HepG2 (cell line): ENCODE measurements around the gene TEX12. TPM values are rescaled to one million over a fixed set of nuclear protein-coding genes. Genes with fewer than 3 reads are reported as not detected.

Experiments used
- ISX ChIP-seq: sonication (generic); formaldehyde crosslinking; conservative IDR thresholded peaks from 2 replicates; pipeline ENCODE4 v1.5.0; 2020; ENCODE audit warnings: missing genetic modification reagents
- MEIS1 ChIP-seq: sonication (generic); formaldehyde crosslinking; IDR thresholded peaks from 2 replicates; pipeline ENCODE4 v1.9.0; 2021; ENCODE audit warnings: mild to moderate bottlenecking, missing genetic modification reagents, moderate library complexity, borderline replicate concordance
- SPEN ChIP-seq: sonication (generic); formaldehyde crosslinking; IDR thresholded peaks from 2 replicates; pipeline ENCODE4 v1.5.1; 2020; ENCODE audit warnings: low read depth, mild to moderate bottlenecking, missing genetic modification reagents
- ZNF543 ChIP-seq: sonication (generic); formaldehyde crosslinking; IDR thresholded peaks from 2 replicates; pipeline ENCODE4 v1.4.0; 2020; ENCODE audit warnings: mild to moderate bottlenecking, missing genetic modification reagents
- ZNF839 ChIP-seq: sonication (generic); formaldehyde crosslinking; IDR thresholded peaks from 2 replicates; pipeline ENCODE4 v1.4.0; 2020; ENCODE audit warnings: missing genetic modification reagents, mild to moderate bottlenecking, borderline replicate concordance
- polyA plus RNA-seq, 8 experiments: library from polyadenylated mRNA; depleted of rRNA in 3 of 8; stranded (reverse) in 7 of 8; unstranded in 1 of 8; fragments of >200 nt; fragmentation: Illumina TruSeq in 4 of 8; extraction: Trizol in 4 of 8; gene quantifications; 2 replicates each; pipeline versions ENCODE4 v1.2.1 to v1.2.3, GENCODE V29; 2011 to 2016; ENCODE audit warnings: low read depth in 4 of 8, missing spikeins in 1 of 8, mixed read lengths in 1 of 8; ENCODE audit not compliant: insufficient read depth in 1 of 8
- total RNA-seq, 5 experiments: library from RNA; depleted of rRNA; stranded (reverse); fragments of >200 nt; fragmentation: Illumina TruSeq; extraction: Trizol; gene quantifications; 2 replicates each; pipeline ENCODE4 v1.2.3, GENCODE V29; 2016; ENCODE audit warnings: low read depth in 1 of 5
- TF ChIP-seq, protein P1 (sequence below): sonication (generic); formaldehyde crosslinking; IDR thresholded peaks from 2 replicates; pipeline ENCODE4 v1.4.0; 2020; ENCODE audit warnings: missing genetic modification reagents
- TF ChIP-seq, protein P2 (sequence below): sonication (generic); formaldehyde crosslinking; IDR thresholded peaks from one replicate; pipeline ENCODE4 v1.5.1; 2020; ENCODE audit warnings: mild to moderate bottlenecking, missing genetic modification reagents; ENCODE audit errors: not compliant biosample characterization

Gene TEX12
- total and polyA plus RNA-seq, 2 of the 13 experiments (the other 11 are each of a cell fraction or from before 2014, with no cell fraction given) = not detected

DNA sequence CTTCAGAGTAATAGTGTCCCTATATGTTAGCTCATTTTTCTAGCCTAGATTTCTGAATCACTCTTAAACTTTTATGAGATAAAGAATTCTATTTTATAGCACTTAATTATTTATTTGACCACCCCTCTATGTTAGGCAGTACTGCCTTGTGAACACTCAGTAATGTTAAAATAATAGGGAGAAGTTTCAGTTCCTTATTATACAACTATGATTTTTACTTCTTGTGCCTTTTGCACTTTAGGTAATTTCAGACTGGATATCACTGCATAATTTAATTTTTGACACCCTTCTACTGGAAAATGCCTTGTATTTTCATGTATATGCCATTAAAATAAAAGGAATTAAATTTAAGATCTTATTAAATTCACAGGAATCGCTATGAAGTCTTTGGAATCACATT lies 11.3 kb downstream of the TEX12 start (continued):
- TF ChIP-seq, protein P1, sequence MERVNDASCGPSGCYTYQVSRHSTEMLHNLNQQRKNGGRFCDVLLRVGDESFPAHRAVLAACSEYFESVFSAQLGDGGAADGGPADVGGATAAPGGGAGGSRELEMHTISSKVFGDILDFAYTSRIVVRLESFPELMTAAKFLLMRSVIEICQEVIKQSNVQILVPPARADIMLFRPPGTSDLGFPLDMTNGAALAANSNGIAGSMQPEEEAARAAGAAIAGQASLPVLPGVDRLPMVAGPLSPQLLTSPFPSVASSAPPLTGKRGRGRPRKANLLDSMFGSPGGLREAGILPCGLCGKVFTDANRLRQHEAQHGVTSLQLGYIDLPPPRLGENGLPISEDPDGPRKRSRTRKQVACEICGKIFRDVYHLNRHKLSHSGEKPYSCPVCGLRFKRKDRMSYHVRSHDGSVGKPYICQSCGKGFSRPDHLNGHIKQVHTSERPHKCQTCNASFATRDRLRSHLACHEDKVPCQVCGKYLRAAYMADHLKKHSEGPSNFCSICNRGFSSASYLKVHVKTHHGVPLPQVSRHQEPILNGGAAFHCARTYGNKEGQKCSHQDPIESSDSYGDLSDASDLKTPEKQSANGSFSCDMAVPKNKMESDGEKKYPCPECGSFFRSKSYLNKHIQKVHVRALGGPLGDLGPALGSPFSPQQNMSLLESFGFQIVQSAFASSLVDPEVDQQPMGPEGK (CRISPR knock-in tag) = no peak
- TF ChIP-seq MEIS1 (CRISPR knock-in tag) = no peak
- TF ChIP-seq, protein P2, sequence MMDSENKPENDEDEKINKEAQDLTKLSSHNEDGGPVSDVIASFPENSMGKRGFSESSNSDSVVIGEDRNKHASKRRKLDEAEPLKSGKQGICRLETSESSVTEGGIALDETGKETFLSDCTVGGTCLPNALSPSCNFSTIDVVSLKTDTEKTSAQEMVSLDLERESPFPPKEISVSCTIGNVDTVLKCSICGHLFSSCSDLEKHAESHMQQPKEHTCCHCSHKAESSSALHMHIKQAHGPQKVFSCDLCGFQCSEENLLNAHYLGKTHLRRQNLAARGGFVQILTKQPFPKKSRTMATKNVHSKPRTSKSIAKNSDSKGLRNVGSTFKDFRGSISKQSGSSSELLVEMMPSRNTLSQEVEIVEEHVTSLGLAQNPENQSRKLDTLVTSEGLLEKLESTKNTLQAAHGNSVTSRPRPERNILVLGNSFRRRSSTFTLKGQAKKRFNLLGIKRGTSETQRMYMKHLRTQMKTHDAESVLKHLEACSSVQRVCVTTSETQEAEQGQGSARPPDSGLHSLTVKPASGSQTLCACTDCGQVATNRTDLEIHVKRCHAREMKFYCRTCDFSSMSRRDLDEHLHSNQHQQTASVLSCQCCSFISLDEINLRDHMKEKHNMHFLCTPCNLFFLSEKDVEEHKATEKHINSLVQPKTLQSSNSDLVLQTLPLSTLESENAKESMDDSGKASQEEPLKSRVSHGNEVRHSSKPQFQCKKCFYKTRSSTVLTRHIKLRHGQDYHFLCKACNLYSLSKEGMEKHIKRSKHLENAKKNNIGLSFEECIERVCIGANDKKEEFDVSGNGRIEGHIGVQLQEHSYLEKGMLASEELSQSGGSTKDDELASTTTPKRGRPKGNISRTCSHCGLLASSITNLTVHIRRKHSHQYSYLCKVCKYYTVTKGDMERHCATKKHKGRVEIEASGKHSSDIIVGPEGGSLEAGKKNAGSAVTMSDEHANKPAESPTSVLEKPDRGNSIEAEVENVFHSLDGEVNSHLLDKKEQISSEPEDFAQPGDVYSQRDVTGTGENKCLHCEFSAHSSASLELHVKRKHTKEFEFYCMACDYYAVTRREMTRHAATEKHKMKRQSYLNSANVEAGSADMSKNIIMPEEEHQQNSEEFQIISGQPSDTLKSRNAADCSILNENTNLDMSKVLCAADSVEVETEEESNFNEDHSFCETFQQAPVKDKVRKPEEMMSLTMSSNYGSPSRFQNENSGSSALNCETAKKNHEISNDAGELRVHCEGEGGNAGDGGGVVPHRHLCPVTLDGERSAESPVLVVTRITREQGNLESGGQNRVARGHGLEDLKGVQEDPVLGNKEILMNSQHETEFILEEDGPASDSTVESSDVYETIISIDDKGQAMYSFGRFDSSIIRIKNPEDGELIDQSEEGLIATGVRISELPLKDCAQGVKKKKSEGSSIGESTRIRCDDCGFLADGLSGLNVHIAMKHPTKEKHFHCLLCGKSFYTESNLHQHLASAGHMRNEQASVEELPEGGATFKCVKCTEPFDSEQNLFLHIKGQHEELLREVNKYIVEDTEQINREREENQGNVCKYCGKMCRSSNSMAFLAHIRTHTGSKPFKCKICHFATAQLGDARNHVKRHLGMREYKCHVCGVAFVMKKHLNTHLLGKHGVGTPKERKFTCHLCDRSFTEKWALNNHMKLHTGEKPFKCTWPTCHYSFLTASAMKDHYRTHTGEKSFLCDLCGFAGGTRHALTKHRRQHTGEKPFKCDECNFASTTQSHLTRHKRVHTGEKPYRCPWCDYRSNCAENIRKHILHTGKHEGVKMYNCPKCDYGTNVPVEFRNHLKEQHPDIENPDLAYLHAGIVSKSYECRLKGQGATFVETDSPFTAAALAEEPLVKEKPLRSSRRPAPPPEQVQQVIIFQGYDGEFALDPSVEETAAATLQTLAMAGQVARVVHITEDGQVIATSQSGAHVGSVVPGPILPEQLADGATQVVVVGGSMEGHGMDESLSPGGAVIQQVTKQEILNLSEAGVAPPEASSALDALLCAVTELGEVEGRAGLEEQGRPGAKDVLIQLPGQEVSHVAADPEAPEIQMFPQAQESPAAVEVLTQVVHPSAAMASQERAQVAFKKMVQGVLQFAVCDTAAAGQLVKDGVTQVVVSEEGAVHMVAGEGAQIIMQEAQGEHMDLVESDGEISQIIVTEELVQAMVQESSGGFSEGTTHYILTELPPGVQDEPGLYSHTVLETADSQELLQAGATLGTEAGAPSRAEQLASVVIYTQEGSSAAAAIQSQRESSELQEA = no peak
- no peak for TF ChIP-seq ZNF839 (CRISPR knock-in tag)
- TF ChIP-seq SPEN (CRISPR knock-in tag) = no peak
- no peak for TF ChIP-seq ZNF543 (CRISPR knock-in tag)
- no peak for TF ChIP-seq ISX (CRISPR knock-in tag)
